HL-60/S4 (cell line): ENCODE results near the gene FAM89B.
"Not testable (repeated sequence)": the region's sequence is repeated elsewhere in the genome, so short reads cannot be mapped to it uniquely, and the experiment has no call there.

Experiments
- in situ Hi-C: fragments of 300-500 bp; cut with MboI; formaldehyde crosslinking; loops from 2 replicates; pipeline ENCODE4 v1.14.3; 2022; ENCODE audit warnings: low sequenced_read_pairs

FAM89B gene

DNA sequence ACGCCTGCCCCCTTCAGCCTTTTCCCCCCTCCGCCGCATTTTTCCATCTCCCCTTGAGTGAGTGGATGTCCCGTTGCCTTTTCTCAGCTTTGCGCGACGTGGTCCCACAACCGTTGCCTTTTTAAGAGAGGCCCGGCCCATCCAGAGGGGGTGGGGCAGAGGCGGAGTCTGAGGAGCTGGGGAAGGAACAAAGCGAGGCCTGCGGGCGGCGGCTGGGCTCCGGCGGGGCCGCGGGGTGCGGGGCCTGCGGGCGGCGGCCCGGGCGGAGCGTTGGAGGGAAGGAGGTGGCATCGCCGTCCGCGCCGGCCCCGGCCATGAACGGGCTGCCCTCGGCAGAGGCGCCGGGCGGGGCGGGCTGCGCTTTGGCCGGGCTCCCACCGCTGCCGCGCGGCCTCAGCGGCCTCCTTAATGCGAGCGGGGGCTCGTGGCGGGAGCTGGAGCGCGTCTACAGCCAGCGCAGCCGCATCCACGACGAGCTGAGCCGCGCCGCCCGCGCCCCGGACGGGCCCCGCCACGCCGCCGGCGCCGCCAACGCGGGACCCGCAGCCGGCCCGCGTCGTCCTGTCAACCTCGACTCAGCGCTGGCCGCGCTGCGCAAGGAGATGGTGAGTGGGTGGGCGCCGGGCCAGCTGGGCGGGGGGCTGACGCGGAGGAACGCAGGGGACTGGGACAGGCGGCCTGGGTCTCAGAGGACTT lies at the start of gene FAM89B:
Gene FAM89B, plus strand, starts transcription at position 183 of the 696 bp plus-strand sequence. Its CDS starts 132 bp downstream, at position 315.
- in situ Hi-C loops, result no loop called here

DNA sequence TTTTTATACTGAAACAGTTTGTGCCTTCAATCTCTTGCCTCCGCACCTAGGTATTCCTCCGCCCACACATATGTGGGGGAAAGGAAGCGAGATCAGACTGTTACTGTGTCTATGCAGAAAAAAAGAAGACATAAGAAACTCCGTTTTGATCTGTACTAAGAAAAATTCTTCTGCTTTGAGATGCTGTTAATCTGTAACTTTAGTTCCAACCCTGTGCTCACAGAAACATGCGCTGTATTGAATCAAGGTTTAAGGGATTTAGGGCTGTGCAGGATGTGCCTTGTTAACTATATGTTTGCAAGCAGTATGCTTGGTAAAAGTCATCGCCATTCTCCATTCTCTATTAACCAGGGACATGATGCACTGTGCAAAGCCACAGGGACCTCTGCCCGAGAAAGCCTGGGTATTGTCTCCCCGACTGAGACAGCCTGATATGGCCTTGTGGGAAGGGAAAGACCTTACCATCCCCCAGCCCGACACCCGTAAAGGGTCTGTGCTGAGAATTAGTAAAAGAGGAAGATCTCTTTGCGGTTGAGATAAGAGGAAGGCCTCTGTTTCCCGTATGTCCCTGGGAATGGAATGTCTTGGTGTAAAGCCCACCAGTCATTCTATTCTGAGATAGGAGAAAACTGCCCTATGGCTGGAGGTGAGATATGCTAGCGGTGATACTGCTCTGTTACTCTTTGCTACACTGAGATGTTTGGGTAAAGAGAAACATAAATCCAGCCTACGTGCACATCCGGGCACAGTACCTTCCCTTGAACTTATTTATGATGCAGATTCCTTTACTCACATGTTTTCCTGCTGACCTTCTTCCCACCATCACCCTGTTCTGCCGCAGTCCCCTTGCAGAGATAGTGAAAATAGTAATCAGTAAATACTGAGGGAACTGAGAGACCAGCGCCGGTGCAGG lies 49.4 kb upstream of the FAM89B start:
- in situ Hi-C loops, result not testable (repeated sequence)

DNA sequence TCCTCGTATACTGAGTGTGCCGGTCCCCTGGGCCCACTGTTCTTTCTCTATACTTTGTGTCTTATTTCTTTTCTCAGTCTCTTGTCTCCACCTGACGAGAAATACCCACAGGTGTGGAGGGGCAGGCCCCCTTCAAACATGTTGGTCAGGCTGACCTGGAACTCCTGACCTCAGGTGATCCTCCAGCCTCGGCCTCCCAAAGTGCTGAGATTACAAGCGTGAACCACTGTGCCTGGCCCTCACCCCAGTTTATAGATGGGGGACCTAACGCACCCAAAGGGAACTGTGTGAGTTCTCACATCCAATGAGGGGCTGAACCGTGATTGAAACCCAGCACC lies 48.7 kb upstream of the FAM89B start:
- in situ Hi-C loops, result not testable (repeated sequence)

DNA sequence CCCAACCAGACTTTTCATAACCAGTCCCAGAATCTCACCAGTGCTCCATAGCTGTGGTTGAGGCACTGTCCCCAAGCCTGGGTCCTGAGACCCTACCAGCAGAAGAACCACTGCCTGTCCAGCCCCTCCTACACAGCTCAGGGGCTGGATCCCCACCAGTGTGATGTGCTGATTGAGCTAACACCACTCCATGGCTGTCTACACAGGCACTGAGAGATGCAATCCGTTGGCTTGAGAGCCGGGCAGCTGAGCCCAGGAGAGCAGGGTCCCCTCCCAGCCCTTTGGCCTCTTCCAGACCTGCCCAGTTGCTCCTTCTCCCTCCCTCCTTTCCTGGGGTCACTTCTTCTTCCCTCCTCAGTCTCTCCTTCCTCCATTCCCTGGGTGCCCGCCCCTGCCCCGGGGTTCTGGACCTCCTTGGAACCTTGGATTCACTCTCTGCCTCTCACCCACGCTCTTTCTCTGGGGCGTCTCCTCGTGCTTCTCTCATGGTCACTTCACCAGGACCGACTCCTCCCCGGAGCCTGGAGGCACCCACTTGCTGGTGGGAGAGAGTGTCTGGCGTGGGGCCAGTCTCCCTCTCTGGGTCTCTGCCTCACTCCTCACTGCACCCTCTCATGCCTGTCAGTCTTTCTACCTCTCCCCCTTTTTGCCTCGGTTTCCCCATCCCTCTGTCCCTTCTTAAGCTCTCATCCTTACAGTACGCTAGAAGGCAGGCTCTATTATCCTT lies 48.2 kb upstream of the FAM89B start:
- in situ Hi-C loops, result no loop called here

DNA sequence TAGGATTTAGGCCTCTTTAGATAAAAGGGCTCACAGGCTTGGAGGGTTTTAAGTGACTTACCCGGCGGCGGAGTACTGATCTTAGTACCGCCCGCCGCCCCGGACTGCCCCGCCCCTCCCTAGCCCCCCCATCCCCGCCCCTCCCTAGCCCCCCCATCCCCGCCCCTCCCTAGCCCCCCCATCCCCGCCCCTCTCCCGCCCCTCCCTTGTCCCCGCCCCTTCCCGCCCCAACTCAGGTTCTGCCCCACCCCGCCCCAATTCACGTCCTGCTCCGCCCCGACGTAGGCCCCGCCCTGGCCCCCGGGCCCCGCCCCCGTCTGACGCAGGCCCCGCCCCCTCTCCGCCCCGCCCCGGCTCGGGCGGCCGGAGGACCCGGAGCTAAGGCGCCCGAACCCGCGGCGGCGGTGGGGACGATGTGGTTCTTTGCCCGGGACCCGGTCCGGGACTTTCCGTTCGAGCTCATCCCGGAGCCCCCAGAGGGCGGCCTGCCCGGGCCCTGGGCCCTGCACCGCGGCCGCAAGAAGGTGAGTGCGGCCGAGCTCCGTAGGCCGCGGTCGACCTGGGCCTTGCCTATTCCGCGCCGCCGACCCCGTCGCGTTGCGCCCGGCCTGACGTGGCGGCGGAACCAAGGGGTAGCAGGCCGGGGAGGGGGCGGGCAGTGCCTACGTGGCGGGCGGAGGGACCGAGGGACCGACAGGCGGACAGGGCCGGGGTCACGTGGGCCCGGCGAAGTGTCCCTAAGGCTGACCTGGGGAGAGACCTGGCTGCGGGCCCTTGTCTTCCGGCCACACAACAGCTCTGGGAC lies 47.4 kb upstream of the FAM89B start, which contains the start of gene SCYL1:
Gene SCYL1, plus strand, starts transcription at position 343 of the 805 bp plus-strand sequence. Its CDS starts 71 bp downstream, at position 414.
- in situ Hi-C loops, result no loop called here

DNA sequence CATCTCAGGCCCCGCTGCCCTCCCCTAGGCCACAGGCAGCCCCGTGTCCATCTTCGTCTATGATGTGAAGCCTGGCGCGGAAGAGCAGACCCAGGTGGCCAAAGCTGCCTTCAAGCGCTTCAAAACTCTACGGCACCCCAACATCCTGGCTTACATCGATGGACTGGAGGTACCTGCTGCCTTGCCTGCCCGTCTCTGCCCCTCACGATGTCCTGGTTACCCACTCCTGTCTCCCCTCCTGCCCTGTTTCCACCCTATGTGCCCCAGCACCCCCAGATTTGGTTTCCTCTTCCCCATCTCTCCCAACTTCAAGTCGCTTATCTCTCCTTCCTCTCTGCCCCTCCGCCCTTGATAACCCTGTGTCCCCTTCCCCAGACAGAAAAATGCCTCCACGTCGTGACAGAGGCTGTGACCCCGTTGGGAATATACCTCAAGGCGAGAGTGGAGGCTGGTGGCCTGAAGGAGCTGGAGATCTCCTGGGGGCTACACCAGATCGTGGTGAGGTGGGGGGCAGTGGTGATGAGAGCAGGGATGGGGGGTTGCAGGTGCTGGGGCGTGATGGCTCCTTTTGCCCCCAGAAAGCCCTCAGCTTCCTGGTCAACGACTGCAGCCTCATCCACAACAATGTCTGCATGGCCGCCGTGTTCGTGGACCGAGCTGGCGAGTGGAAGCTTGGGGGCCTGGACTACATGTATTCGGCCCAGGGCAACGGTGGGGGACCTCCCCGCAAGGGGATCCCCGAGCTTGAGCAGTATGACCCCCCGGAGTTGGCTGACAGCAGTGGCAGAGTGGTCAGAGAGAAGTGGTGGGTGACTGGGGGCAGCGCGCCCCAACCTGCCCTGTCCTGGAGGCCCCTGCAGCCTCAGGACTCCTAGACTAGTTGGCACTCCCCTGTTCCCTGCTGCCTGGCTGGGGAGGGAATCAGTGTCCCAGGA lies 46.5 kb upstream of the FAM89B start:
- in situ Hi-C loops, result no loop called here

DNA sequence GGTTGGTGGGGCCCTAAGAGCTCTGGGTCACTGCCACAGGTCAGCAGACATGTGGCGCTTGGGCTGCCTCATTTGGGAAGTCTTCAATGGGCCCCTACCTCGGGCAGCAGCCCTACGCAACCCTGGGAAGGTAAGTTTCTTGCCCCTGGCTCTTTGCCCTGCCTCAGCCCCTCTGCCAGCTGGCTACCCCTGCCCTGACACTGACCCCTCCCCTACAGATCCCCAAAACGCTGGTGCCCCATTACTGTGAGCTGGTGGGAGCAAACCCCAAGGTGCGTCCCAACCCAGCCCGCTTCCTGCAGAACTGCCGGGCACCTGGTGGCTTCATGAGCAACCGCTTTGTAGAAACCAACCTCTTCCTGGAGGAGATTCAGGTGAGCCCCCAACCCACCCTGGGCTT lies 45.6 kb upstream of the FAM89B start:
- in situ Hi-C loops, result no loop called here

DNA sequence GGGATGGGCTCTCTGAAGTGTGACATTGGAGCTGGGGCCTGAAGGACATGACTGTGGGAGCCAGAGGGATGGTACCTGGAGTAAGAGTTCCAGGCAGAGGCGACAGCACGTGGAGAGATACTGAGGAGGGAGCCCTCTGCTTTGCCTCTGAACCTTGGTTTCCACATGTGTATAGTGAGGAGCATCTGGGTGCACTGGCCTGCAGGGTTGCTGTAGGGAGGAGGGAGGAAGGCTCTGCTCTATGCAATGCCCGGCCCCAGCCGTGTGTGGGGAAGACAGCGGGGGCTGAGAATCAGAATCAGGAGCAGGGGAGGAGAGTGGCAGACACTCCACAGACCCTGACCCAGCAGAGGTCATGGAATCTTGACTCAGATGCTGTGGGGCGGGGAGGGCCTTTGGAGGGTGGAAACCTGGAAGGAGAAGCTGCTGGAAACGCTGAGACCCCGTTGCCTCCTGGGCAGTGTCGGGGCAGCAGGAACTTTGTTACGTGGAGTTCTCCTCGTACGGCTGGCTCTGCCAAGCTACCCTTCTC lies 43.5 kb upstream of the FAM89B start:
- in situ Hi-C loops, result no loop called here

DNA sequence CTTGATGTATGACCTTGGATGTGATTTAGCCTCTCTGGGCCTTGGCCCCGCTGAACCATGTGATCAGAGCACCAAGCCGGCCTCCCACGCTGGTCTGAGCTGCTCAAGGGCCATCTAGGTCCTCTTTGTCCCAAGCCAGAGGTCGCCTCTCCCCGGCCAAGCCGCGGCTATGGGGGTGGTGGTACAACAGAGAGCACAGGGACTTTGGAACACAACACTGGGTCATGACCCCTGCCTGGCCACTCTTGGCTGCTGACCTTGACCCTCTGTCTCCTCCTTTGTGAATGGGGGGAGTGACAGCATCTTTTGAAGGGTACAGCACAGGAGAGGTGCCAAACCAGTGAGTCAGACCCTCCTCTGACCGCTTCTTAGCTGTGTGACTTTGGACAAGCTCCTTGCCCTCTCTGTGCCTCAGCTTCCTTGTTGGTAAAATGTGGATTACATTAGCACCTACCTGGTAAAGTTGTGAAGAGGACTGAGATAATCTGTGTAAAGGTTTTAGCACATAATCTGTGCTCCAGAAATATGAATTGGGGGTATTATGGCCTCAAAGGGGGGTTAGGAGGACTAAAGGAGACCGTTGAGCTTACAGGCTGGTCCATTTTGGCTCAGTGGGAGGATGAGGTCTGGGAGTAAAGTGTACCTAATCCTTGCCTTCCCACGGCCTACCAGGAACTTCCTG lies 42.7 kb upstream of the FAM89B start:
- in situ Hi-C loops, result no loop called here

DNA sequence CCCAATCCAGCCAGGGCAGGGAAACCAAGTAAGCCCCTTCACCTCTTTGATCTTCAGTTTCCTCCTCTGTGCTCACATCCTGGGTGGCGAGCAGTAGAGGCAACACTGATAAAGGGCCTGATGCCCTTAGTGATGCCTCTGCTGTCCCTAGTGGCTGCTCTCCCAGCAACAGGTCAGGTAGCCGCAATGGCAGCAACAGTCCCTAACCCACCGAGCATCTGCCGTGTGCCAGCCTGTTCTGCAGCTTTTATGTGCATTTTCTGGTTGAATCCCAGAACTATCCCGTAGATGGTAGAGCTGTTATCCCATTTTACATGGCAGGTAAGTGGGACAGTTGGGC lies 42.2 kb upstream of the FAM89B start:
- in situ Hi-C loops, result no loop called here

DNA sequence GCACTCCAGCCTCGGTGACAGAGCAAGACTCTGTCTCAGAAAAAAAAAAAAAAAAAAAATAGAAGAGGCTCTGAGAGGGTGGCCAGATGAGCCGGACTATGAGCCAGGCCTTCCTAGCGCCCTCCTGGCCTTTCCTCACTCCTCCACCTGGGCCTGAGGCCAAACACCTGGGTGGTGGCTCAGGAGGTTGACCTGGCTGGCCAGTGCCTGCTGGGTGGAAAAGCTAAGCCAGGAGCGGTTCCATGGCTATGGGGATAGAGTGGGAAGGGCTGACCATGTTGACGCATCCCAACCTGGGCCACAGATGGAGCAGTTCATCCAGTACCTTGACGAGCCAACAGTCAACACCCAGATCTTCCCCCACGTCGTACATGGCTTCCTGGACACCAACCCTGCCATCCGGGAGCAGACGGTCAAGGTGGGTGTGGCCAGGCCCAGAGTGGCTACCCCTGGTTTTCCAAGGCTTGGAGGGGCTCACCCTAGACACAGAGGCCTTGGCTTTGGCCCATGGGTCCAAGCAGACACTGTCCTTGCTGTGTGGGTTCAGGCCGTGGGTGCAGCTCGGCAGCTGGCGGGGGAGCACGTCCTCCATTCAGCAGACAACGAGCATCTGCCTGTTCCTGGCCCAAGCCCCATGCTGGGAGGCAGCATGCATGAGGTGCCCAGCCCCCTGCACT lies 39.8 kb upstream of the FAM89B start:
- in situ Hi-C loops, result no loop called here

DNA sequence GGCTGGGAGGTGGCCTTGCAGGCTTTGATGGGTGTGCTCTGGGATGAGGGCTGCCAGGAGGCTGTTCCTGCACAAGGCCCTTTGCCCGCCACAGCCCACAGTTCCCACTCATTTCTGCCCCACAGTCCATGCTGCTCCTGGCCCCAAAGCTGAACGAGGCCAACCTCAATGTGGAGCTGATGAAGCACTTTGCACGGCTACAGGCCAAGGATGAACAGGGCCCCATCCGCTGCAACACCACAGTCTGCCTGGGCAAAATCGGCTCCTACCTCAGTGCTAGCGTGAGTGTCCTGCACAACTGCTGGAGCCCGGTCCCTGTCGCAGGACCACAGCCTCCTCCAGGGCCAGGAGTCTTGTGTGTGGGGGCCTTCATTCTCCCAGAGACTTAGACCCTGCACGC lies 37.2 kb upstream of the FAM89B start:
- in situ Hi-C loops, result no loop called here

DNA sequence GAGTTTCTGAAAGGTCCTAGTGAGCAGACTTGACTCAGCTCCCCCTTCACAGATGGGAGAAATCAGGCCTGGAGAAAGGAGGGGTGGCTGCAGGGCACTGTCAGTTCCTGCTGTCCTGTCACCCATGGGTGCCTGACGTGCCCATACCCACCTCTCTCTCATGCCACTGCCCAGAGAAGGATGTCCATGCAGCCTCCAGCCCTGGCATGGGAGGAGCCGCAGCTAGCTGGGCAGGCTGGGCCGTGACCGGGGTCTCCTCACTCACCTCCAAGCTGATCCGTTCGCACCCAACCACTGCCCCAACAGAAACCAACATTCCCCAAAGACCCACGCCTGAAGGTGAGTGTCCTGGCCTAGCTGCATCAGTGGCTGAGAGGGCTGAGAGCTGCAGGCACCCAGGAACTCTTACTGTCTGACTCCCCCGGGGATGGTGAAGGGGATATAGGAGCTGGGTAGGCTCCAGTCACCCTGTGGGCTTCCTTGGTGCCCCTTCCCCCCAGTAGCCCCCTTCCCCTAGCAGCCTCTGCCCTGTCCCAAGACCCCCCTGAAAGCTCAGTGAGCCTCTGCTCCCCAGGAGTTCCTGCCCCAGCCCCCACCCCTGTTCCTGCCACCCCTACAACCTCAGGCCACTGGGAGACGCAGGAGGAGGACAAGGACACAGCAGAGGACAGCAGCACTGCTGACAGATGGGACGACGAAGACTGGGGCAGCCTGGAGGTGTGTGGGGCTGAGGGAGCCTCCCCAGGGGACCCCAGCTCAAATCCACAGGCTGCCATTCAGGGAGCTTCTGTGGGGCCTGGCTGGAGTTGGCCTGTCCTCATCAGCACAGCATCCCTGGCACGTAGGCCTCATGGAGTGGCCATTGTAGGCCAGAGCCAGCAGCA lies 35.7 kb upstream of the FAM89B start:
- in situ Hi-C loops, result no loop called here

DNA sequence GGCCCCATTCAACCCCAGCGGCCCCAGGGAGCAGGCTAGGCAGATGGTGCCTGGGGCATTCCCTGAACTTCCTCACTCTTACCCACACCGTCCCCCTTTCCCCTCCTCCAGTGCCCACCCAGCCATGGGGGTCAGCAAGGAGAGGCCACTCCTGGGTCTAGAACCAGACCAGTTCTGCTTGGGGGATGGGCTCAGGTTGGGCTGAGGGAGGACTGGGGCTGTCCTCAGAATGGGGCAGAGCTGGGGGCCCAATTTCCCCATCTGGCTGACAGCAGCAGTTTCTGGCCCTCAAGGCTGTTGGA lies 35.1 kb upstream of the FAM89B start:
- in situ Hi-C loops, result no loop called here

DNA sequence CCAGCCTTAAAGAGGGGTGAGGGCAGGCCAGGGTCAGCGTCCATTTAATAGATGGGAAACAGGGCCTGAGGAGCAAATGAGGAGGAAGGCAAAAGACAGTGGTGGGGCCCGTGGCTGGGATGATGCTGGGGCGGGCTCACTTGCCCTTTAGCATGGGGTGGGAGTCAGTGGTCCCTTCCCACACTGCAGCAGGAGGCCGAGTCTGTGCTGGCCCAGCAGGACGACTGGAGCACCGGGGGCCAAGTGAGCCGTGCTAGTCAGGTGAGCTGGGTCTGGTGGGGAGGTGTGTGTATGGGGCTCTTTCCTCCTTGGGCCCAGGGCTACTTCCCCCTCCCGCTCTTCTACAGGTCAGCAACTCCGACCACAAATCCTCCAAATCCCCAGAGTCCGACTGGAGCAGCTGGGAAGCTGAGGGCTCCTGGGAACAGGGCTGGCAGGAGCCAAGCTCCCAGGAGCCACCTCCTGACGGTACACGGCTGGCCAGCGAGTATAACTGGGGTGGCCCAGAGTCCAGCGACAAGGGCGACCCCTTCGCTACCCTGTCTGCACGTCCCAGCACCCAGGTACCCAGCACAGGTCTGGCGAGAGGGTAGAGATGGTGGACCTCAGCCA lies 34.6 kb upstream of the FAM89B start:
- in situ Hi-C loops, result no loop called here

DNA sequence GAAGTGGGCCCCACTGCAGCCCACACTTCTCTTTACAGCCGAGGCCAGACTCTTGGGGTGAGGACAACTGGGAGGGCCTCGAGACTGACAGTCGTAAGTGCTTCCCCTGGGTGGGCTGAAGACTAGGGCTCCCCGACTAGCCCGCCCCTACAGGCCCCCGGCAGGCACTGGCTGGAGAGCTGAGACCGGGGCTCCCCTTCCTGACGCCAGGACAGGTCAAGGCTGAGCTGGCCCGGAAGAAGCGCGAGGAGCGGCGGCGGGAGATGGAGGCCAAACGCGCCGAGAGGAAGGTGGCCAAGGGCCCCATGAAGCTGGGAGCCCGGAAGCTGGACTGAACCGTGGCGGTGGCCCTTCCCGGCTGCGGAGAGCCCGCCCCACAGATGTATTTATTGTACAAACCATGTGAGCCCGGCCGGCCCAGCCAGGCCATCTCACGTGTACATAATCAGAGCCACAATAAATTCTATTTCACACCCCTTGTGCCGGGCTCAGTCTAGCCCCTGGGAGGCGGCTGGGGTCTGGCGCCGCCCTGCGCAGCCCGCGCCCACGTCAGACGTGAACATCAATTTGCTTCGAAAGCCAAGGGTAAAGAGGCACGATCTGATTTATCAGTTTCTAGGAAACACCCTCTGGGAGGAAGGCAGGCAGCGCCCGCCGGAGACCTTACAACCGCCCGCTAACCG lies 34.0 kb upstream of the FAM89B start:
- in situ Hi-C loops, result no loop called here
